NK-92 (cell line): Measurements from ENCODE around the gene MPC1.

Experiments
- DNase-seq: peaks from one replicate; lab custom pipeline; 2025; ENCODE audit not compliant: unreplicated experiment; lab: John Stamatoyannopoulos, UW

The MPC1 gene

GRCh38 chr6:166318649-166319600 lies 63.8 kb downstream of the MPC1 start:
- no peak for DNase-seq

- no peak for DNase-seq
Observed at GRCh38 chr6:166318227-166318626, 64.5 kb downstream of the MPC1 start.

- no peak for DNase-seq
Observed at GRCh38 chr6:166317261-166318212, 65.2 kb downstream of the MPC1 start.

DNA sequence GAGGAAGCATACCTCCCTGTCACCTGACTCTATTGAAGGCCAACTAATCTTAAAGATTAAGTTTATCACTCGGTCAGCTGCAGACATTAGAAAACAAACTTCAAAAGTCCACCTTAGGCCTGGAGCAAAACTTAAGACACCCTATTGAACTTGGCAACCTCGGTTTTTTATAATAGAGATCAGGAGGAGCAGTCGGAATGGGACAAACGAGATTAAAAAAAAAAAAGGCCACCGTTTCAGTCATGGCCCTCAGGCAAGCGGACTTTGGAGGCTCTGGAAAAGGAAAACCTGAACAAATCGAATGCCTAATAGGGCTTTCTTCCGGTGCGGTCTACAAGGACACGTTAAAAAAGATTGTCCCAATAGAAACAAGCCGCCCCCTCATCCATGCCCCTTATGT lies 67.3 kb downstream of the MPC1 start:
- DNase-seq = no peak
